Mammary epithelial cell (primary cell): Measurements from ENCODE around the gene ZNF500.

ENCODE experiments used
- CTCF ChIP-seq, 2 donors: IDR thresholded peaks in 1 of 2; conservative IDR thresholded peaks in 1 of 2; 2 replicates each; pipeline ENCODE4 v1.5.1; 2011 to 2012; ENCODE audit warnings: inconsistent platforms in 2 of 2, low read length in 2 of 2, mild to moderate bottlenecking in 2 of 2, control low read depth in 1 of 2, low read depth in 1 of 2; ENCODE audit not compliant: insufficient read depth in 1 of 2; ENCODE audit errors: extremely low read depth in 1 of 2
- EZH2 ChIP-seq: IDR thresholded peaks from 2 replicates; pipeline ENCODE4 v1.6.1; 2012; ENCODE audit warnings: low read length, inconsistent platforms, borderline replicate concordance

GRCh38 chr16:4795181-4795827 is 28.3 kb upstream of the ZNF500 start, which contains the start of gene SMIM22:
- TF ChIP-seq CTCF (conservative IDR thresholded peaks at IDR 0.05 in 1 of 2, IDR thresholded peaks at IDR 0.05 in 1 of 2; ENCODE audit: extremely low read depth in 1 of 2, insufficient read depth in 1 of 2, low read depth in 1 of 2, low read length in 2 of 2) = no peak
- TF ChIP-seq EZH2 = no peak
